ENCODE data around the gene EXOC6. TPM values are rescaled to one million over a fixed set of nuclear protein-coding genes. Genes with fewer than 3 reads are reported as not detected.

The EXOC6 gene
- polyA plus RNA-seq, 10 donors: 27.5 to 43.7 (median 33.2) TPM

Other genes with a start within 250 kb of the EXOC6 start
- 10 to 100 TPM in 1 of 10 donors, 1 to 10 TPM in 9; 6.2 to 10.1 (median 8.5) TPM for gene HHEX, start 158.6 kb upstream of the EXOC6 start, polyA plus RNA-seq (ENCODE audit: insufficient read length in 10 of 10)
- gene CYP26C1, start 212.3 kb downstream of the EXOC6 start, polyA plus RNA-seq (ENCODE audit: insufficient read length in 10 of 10): under 1 TPM in 3 of 10 donors, not detected in 7; 0.04 to 0.06 (median 0.05) TPM
- 1 to 10 TPM in 2 of 10 donors, under 1 TPM in 5, not detected in 3; 0.11 to 1.5 (median 0.42) TPM for gene CYP26A1, start 225.4 kb downstream of the EXOC6 start, polyA plus RNA-seq (ENCODE audit: insufficient read length in 10 of 10)

All from muscle of back (tissue), 10 donors.